ENCODE data around the gene RAB11B.
"Not testable (repeated sequence)": the region's sequence is repeated elsewhere in the genome, so short reads cannot be mapped to it uniquely, and the experiment has no call there.

Gene RAB11B

GRCh38 chr19:8396563-8397203, 6.5 kb downstream of the RAB11B start:
- FAIRE-seq, result no peak

GRCh38 chr19:8397271-8397670, 7.1 kb downstream of the RAB11B start:
- no peak for FAIRE-seq

GRCh38 chr19:8397746-8398310, 7.7 kb downstream of the RAB11B start:
- no peak for FAIRE-seq

- FAIRE-seq, result no peak
Observed at GRCh38 chr19:8398311-8398771, 8.2 kb downstream of the RAB11B start.

GRCh38 chr19:8399681-8400188, 9.6 kb downstream of the RAB11B start:
- FAIRE-seq, result no peak

GRCh38 chr19:8401981-8402411, 11.8 kb downstream of the RAB11B start:
- FAIRE-seq, result no peak

- FAIRE-seq, result no peak
Observed at GRCh38 chr19:8403098-8403819, 13.1 kb downstream of the RAB11B start.

GRCh38 chr19:8403820-8404109, 13.6 kb downstream of the RAB11B start:
- FAIRE-seq, result no peak

- FAIRE-seq, result no peak
Observed at GRCh38 chr19:8404391-8405151, 14.4 kb downstream of the RAB11B start.

- FAIRE-seq, result not testable (repeated sequence)
Observed at GRCh38 chr19:8410718-8411117, 20.6 kb downstream of the RAB11B start.

- FAIRE-seq, result no peak
Observed at GRCh38 chr19:8412783-8413628, 22.8 kb downstream of the RAB11B start, which contains the start of gene MARCHF2. MARCHF2 (plus strand) TSS chr19:8413305; CDS start chr19:8421841, 8,536 bp downstream.

GRCh38 chr19:8413629-8413995, 23.5 kb downstream of the RAB11B start:
- FAIRE-seq, result no peak

GRCh38 chr19:8416796-8417195, 26.6 kb downstream of the RAB11B start:
- FAIRE-seq, result no peak

- no peak for FAIRE-seq
Observed at GRCh38 chr19:8421484-8422461, 31.6 kb downstream of the RAB11B start.

- no peak for FAIRE-seq
Observed at GRCh38 chr19:8423817-8424223, 33.7 kb downstream of the RAB11B start.

GRCh38 chr19:8425331-8425730, 35.2 kb downstream of the RAB11B start:
- not testable (repeated sequence) for FAIRE-seq

GRCh38 chr19:8426283-8426682, 36.1 kb downstream of the RAB11B start:
- FAIRE-seq, result no peak

GRCh38 chr19:8429044-8429443, 38.9 kb downstream of the RAB11B start:
- no peak for FAIRE-seq

- no peak for FAIRE-seq
Observed at GRCh38 chr19:8429826-8430225, 39.7 kb downstream of the RAB11B start.

GRCh38 chr19:8430650-8431049, 40.5 kb downstream of the RAB11B start:
- no peak for FAIRE-seq

- no peak for FAIRE-seq
Observed at GRCh38 chr19:8438236-8438635, 48.1 kb downstream of the RAB11B start.
